CD4-positive, alpha-beta T cell treated with Interleukin-6 at 100 ng/mL for 8 hours (primary cell): Measurements from ENCODE around the gene ARHGAP15.

Experiments
- DNase-seq: peaks from one replicate; pipeline ENCODE4 v3.0.0-alpha.2; 2020; ENCODE audit warnings: mixed read lengths, low spot score

ARHGAP15 gene

DNA sequence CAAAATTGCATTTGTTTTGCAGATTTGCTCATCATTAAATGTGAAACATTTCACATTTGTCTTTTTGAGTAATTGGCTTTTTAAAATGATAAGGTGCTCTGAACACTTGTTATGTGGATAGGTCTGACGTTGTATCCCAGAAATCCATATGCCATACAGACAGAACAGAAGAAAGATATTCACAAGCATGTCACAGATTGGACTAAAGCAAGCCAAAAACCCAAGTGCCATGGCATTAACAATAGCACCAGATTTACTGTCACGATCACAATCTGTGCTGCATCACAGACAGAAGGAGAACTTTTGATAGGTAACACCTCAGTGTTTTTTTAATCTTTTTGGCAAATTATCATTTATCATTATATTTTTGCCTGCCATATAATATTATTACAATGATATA, 272.6 kb downstream of the ARHGAP15 start:
- no peak for DNase-seq

DNA sequence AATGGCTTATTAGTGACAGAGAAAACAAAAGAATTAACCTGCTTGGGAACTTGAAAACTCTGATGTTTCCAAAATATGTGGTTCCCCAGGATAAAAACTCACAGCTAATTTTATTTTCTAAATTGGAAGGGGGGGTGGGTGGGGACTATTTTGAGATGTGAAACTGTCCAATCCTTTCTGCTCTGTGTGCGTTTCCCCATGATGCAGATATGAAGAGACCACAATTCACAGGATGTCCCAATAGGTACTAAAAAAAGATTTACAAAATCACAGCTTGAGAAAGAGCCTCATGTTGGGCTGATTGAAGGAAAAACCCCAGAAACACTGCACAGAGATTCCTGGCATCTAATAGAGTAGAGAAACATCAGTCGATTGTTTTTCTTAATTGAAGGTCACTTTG, 273.2 kb downstream of the ARHGAP15 start:
- no peak for DNase-seq

DNA sequence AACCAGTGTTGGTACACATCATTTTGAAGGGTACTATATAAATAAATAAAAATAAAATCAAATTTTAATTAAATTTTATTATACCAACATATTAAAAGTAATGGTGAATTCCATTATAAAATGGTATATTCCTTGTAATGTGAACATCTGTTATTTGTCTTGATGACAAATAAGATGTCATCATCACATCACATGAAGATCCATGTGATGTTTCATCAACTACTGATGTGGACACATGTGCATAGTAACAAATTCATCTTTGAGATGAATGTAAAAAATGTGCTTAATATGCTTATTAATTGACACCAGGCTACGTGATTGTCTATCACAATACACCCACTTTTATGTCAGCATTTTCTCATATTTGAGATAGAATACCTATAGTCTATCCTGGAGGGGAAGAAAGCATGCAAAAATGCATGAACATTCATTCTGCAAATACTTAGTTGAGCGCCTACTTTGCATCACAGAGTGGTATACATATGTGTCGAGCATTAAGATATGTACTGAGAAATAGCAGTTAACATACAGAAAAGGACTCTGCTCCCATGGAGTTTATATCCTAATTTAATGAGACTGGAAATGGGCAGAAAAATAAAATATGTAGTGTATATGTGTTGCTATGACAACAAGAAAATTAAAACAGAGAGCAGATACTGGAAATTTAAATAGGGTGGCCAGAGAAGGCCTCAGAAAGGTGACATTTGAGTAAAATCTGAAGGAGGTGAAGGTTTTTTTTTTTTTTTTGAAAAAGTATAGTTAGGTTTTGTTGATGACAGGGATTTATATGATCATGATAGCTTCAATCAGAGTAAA, 281.1 kb downstream of the ARHGAP15 start:
- DNase-seq, result no peak

DNA sequence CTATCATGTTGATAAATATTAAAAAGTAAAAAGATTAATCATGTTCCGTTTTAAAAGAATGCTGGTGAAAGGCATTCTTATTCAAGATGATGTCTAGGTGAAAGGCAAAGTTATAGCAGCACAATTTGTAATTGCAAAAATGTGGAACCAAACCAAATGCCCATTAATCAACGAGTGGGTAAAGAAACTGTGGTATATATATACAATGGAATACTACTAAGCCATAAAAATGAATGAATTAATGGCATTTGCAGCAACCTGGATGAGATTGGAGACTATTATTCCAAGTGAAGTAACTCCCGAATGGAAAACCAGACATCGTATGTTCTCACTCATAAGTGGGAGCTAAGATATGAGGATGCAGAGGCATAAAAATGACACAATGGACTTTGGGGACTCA, 286.4 kb downstream of the ARHGAP15 start:
- no peak for DNase-seq

DNA sequence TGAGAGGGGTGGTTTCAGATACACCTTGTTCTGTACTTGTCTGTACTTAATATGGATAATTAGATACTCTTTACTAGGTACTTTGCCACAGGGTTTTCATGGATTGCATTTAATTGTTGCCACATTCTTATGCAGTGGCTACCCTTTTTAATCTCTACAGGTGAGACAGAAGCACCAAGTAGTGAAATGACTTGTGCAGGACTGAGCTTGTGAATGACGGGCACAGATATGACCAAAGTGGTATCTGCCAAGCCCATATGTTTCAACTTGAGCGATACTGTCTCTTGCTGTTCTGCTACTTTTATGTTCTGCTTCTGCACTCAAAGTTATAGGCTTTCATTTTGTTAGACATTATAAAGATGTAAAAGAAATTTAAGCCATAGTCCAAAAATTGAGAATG, 288.2 kb downstream of the ARHGAP15 start:
- DNase-seq, result no peak

DNA sequence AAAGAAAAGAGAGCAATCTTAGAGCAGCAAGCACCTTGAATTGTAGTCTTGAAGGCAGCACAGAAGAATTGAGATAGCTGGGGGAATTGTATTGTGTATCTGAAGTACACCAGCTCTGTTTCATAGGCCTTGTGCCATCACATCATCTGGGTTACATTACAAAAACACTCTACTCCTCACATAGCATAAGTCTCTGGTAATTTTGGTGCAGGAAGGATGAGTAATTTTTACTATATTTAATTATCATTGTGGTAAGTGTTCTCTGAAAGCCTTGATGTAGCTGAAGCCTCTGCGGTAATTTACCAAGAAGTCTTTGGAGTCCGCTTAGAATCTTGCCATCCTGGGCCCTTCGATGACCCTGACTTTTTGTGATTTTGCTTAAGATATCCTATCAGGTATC, 291.1 kb downstream of the ARHGAP15 start:
- no peak for DNase-seq

DNA sequence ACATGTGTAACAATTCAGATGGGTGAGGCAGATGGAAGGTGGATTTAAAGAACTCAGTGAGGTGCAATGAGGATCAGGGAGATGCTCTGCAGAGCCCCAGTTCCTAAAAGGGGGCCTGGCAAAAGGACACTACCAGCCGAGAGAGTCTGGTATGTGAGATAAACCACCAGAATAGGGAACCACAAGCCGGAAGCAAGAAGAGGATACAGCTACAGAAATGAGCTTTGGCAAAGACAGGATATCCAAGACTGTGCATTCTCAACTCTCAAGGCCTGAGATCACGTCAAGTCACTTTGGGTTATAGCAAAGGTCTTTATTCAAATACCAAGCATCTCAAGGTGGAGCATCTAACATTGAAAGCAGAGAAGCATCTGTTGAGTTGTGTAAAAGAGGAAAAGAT, 293.5 kb downstream of the ARHGAP15 start:
- DNase-seq, result peak; percentile 6

DNA sequence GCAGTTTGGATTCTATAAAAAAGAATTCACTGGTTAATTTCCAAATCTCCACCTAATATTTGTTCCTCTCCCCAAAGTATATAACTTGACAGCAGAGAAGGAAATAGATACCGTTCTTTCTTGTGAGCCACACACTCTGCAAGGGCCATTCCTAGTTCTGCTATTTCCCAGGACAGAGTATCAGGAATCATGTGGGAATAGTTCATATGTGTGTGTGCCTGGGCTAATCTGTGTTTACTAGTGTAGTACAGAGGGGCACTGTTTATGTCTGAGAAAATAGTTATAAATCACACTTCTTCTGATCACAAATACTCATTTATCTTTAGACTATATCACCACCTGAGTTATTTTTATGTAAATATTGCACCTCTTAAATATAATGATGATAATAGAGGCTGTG, 296.7 kb downstream of the ARHGAP15 start:
- DNase-seq, result no peak

DNA sequence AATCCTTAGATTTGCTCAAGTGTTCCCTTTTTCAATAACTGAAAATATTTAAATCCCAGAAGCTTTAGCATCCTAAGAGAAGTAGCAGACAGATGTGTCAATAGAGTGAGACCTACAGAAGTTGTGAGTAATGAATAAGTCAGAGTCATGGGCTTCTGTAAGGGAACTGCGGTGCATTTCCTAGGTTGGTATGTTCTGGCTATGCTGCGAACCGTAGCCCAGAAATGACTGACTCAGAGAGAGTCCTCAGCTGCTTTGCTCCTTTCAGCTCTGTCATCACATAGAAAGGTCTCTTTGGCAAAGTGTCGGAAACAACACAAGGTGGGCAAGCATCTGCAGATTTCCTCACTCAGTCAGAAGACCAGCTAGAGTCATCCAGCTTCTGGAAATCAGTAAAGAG, 297.1 kb downstream of the ARHGAP15 start:
- no peak for DNase-seq

DNA sequence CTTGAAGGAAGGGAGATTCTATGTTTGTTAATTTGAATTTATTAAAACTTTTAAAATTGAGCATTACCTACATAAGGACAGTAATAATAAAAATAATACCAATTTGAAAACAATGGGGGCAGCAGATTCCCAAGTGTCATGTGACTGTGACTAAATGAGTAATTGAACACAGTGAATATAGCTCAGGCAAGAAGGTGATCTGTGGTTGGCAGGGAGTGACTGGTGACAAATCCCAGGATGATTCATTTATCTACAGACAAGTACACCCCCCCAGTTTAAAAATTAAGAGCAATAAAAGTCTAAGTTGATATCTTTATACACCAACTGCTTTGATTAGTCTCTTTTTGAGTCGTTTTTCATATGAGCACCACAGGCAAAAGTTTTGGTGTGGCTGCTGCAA, 299.5 kb downstream of the ARHGAP15 start:
- no peak for DNase-seq

DNA sequence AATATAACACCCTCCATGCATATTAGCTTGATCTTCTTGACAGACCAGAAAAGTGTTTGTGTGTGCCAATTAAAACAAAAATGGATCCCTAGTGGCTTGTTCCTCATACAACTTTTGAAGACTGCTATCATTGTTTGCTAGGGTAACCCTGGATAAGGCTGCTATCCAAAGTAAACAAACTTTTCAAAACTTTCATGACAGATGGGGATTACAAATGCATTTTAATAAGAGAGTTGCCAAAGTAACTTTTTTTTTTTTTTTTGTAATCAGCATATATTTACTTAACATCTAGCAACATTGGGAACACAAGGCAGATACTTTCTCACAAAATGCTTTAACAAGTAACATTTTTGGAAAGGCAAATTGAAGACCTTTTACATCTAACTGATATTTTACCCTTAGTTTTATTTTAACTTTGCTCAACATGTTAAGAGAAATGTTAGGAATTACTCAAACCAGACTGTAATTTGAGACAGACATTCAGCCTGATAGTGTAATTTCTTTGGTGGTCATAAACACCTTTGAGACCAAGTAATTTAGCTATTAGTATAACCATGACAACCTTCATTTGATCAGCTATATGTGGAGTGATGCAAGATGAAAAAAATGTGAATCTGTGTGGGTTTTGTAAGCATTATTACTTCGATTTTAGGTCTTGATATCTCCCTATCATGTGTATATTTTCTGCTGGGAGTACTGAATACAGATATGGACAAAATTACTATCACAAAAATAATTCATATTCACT, 300.9 kb downstream of the ARHGAP15 start:
- DNase-seq, result no peak

DNA sequence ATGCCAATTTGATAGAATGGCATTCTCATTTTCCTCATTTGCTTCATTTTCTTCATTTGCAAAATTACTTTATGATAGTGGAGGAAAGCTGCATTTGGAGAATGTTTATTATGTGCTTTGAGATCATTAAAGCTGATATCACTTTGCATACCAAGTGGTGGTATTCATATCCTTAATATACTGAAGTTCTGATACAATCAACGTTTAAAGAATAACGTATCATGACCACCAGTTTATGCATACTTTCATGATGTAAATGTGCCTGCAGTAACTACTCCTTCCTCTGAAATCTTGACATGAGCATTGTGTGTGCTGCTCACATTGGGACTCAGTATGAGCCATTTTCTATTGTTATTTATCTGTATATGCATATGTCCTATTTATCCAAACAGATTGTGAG, 302.1 kb downstream of the ARHGAP15 start:
- DNase-seq, result no peak

DNA sequence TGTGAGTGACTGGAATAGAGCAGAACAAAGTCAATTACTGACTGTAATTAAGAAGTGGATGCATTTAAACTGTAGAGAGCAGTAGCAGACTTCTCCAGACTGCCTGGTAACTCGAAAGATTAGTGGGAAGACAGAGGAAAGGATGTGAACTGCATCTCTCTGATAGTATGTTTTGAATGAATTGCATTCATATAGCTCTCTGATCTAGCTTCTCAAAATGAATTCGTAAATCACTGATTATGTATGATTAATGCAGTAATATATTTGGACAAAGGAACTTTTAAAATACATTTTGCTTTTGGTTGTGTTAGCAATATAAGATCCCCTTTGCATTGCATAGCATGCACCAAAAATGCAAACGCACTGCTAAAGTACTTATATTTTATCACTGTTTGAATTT, 304.0 kb downstream of the ARHGAP15 start:
- DNase-seq, result no peak

DNA sequence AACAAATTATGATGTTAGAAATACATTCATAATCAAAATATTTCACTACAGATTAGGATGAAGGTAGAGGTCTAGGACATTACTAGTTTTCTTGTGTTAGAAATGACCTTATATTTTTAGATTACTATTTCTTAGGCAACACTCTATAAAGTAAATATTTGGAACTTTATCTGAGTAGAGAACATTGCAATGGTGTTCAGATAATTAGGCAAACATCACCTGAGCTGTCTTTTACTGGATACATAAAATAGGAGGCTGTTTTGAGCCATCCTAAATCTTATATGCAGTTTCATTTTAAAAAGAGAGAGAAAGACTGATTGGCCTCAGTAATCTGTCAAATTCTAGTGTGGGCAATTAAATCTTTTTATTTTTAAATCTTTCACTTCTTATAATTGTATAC, 304.6 kb downstream of the ARHGAP15 start:
- DNase-seq, result no peak

DNA sequence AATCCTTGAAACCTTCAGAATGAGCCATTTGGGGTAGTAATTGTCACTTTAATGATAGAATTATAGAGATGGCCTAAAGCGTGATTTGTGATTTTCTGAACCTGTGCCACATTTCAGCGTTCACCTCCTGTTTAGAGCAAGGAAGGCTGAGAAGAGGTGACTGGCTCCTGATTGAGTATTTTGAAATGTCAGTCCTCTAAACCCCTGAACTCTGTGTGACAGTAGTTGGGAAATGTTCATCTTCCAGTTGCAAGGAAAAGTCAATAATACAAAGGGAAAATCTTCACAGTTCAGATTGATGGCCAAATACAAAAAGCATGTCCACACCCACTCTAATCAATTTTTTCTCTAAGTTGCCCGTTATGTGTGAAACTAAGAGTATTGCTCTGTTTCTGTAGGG, 305.2 kb downstream of the ARHGAP15 start:
- no peak for DNase-seq

DNA sequence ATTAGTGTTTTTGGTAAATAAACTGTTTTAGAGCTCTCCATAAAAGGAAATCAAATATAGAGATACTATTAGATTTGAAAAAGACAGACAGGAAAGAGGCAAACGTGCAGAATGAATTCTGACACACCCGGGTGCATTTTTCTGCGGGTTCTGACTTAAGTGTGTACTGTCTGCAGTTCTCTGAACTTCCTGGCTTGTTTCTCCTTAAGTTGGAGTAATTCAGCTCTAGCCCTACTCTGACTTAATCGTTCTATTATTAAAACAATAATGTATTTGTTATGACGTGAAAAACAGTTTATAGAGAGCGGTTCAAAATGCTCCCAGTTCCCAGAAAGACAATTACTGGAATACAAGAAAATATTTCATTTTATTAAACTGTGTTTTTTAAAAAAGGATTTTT, 305.9 kb downstream of the ARHGAP15 start:
- DNase-seq, result no peak

DNA sequence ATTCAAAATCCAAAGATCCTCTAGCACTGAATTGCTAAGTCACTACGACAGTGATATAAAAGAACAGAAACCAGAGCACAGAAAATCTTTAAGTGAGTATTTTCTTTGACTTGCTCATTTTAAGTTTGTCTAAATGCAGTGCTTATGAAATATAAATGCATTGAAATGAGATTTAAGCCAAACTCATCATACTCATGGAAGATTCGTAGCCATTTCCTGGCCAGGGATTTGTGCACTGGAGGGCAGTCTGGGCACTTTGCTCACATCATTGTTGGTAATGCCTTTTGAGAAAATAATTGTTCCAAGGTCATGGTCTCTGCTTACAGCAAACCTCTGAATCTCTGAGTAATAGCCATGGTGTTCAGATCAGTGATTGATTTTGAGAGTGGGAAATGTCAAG, 307.7 kb downstream of the ARHGAP15 start:
- DNase-seq, result no peak

DNA sequence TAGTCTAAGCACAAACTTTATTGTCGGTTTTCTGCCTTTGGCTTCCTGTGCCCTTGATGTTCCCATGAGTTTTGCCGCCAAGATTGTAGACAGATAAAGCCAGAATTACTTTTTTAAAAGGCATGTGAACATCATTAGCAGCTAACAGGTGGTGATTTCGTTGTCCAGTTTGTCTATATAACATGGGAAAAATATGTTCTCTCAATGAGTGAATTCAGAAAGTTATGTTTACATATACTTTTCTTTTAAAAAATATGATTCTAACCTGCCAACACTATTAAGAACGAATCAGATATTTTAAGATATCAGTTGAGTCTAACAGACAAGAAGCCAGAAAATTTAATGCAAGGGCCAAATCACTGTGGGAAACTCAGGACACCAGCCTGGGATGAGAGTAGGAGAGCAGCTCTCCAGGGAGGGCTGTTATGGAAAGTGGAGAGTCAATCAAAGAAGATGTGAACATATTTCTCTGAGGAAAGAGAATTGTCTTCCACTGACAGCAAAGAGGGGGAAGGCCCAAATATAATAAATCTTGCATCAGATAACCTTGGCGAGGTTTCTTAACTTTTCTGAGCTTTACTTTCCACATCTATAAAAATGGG, 311.3 kb downstream of the ARHGAP15 start:
- no peak for DNase-seq

DNA sequence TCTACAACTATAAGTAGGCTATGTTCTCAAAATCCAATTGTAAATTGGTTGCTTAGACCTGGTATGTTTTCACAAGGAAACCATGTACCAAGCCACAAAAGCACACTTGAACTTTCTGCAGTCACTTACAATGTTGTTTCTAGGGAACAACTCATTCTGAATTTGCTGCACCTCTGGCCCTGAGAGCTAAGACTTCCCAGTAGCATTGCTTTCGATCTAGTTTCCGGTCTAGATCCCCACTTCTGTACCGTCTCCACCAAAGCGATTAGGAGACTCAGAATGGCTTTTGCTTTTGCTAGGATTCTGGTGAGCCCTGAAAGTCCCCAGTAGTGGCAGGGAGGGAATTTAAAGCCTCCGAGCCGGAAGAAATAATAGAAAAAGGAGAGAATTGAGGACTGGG, 313.0 kb downstream of the ARHGAP15 start:
- DNase-seq, result no peak

DNA sequence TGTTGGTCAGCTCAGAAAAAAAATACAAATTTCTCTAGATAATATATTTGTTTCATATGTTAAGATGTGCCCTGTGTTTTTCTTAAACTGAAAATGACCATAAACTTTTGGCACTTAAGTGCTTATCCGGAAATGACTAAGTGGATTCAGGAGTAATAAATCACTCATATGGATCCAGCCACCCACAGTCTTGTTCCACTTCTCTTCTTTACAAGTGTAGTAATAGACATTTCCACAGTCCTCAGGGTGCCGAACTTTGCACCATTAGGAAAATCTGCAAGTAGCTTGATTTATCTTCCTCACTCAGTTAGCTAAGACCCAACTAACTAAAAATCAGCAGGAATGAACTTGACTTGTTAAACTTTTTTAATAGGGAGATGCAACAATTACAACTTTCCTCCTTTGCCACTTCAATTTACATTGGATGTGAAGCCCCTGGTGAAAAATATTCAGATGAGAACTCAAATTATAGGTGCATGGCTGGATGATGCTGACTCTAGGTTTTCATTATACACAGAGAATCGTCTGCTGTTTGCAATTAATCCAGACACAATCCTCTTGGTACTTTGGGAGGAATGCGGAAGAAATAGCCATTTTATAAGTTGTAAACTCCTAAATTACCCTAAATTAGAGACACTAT, 322.5 kb downstream of the ARHGAP15 start:
- no peak for DNase-seq

DNA sequence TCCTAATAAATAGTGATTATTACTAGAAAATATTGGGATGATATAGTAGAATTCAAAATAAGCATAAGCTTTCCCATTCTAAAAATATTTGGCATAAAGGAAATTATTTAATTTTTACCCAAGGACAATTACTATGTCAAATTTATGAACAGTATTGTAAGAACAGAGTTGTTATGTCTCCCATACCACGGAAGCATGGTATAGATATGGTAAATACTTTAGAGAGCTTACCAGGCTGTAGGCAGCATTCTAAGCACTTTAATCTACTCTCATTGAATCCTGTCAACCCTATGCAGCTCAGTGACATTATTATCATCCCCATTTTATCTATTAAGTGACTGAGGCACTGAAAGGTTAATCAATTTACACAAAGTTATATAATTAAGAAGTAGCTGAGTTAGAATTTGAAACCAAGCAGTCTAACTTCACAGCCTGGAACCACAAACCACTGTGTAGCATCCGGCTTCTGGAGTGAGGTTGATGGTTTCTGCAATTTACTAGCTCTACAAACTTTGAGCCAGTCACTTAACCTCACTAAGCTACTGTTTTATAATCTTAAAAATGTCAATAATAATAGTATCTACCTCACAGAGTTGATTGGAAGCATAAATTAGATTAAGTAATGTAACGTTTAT, 323.7 kb downstream of the ARHGAP15 start:
- DNase-seq, result peak; percentile 48

DNA sequence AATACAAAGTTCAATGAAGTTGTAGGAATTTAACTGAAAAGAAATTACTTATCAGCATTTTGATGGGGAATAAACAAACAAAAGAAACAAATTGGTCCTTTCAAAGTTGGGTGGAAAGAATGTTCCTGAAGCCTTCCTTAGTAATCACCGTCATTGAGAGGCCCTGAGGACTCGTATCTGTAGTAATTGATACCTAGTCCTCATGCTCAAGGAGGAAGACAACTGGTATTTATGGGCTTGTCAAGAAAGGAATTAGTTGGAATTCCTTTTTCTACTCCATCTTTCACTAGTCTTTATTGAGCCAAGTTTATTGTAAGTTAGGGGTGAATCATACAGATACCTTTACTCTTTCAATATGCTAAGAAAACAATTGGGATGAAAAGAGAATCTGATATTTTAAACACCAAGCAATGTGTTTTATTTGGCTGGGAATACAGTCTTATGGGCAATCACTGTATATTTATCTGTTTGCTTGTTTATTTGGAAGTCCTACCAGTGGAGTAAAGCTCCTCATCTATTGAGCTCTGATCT, 324.8 kb downstream of the ARHGAP15 start:
- DNase-seq, result no peak
